ENCODE data around the gene C6orf89. TPM values are rescaled to one million over a fixed set of nuclear protein-coding genes. Genes with fewer than 3 reads are reported as not detected.

Gene C6orf89
- total and polyA plus RNA-seq, 2 of the 8 experiments (the other 6 are each of a cell fraction or from before 2014, with no cell fraction given), result 4.6 to 12.3 TPM

DNA sequence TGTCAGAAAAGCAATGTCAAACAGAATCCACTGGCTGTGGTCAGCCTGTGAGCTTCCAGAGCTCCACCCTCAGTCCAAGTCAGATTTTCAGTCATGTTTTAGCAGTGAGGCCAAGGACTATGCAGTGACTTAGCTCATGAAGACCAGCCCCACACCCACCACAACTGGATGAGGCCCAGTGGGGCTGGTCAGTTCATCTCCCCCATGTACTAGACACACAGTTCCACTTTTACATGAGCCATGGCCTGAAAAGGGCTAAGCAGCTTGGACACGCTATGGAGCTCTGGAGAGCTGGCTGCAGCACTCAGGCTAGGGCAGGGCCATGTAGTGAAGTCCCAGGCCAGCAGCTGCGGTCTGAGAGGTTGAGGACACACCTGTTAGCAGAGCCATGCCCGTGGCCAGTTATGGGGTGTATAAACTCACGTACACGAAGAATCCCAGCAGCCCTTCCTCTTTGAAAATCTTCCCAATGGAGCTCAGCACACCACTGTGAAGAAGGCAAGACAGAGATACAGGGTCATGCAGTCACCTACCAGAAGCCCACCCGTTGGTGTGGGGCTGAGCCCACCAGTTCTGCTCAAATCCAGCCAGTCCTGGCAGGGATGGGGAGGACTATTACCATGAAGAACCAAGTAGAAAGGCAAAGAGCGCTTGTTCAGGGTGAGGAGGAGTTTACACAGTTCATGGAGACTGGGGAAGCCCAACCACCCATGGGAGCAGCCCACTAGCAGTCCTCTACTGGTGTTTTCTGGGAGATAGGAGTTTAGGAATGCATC, 89.7 kb downstream of the C6orf89 start:
- Histone ChIP-seq H3K14ac (ENCODE audit: insufficient read length) (no peak overlapping the region), H3K79me2 (ENCODE audit: control insufficient read depth in 1 of 2, insufficient read depth in 2 of 2, low read length in 2 of 2) (peaks cover 0 to 25% of the 10 kb centered on the region in 2 experiments; a peak in 2 of 4 replicates), H3K79me1 (ENCODE audit: low read depth, low read length) (peaks cover 2% of the 10 kb centered on the region; the same call in 1 of the 2 replicates), H3K4me2 (ENCODE audit: insufficient read depth in 1 of 2, low read depth in 2 of 2, low read length in 2 of 2) (no peak overlapping the region), H2BK5ac (ENCODE audit: low read depth, low read length) (no peak overlapping the region), H3K56ac (replicated peaks; ENCODE audit: insufficient read length, low read depth, low read length) (no peak overlapping the region), H3K4me3 (ENCODE audit: extremely low read depth in 1 of 4, insufficient read depth in 2 of 4, low read depth in 3 of 4, low read length in 4 of 4) (no peak overlapping the region), H3K18ac (ENCODE audit: extremely low read depth, low read length) (no peak overlapping the region), H2AK5ac (ENCODE audit: low read depth, low read length) (no peak overlapping the region), H3K4me1 (replicated peaks in 1 of 4; ENCODE audit: control insufficient read depth in 3 of 4, insufficient read depth in 4 of 4, low read length in 3 of 4) (peaks cover 0 to under 1% (median 0%) of the 10 kb centered on the region in 4 experiments; a peak in 1 of 7 replicates), H4K5ac (ENCODE audit: insufficient read length, low read depth, low read length) (no peak overlapping the region), H3K36me3 (ENCODE audit: control insufficient read depth in 2 of 4, insufficient read depth in 4 of 4, low read length in 3 of 4) (peaks cover 51 to 82% (median 71%) of the 10 kb centered on the region in 4 experiments), H3K9ac (replicated peaks in 1 of 4; ENCODE audit: extremely low read depth in 1 of 4, low read depth in 3 of 4, low read length in 3 of 4) (no peak overlapping the region), H2BK15ac (ENCODE audit: low read length) (no peak overlapping the region), H3K27me3 (replicated peaks in 1 of 4; ENCODE audit: control insufficient read depth in 3 of 4, extremely low read depth in 1 of 4, insufficient read depth in 3 of 4, low read length in 3 of 4) (no peaks in the 10 kb centered on the region), H3K4ac (replicated peaks; ENCODE audit: insufficient read length, low read depth, low read length) (no peak overlapping the region), H2BK120ac (replicated peaks; ENCODE audit: low read depth, low read length) (no peak overlapping the region), H2AFZ (ENCODE audit: low read length) (no peak overlapping the region), H3K23ac (ENCODE audit: insufficient read length) (no peak overlapping the region), H2BK20ac (ENCODE audit: low read length) (no peak overlapping the region), H4K91ac (replicated peaks; ENCODE audit: insufficient read length, low read length) (no peak overlapping the region), H3K9me3 (ENCODE audit: insufficient read depth in 2 of 2, low read depth in 1 of 2, low read length in 1 of 2) (no peaks in the 10 kb centered on the region), H3K27ac (ENCODE audit: low read depth, low read length) (no peak overlapping the region), H4K20me1 (replicated peaks in 1 of 2; ENCODE audit: control insufficient read depth in 1 of 2, insufficient read depth in 2 of 2, low read length in 2 of 2) (peaks cover 17 to 24% of the 10 kb centered on the region in 2 experiments), H2BK12ac (ENCODE audit: low read depth, low read length) (no peak overlapping the region), H3K23me2 (ENCODE audit: low read depth, low read length) (no peaks in the 10 kb centered on the region), H4K8ac (ENCODE audit: extremely low read depth, insufficient read depth, low read length) (no peak overlapping the region)
- POLR2A ChIA-PET (ENCODE audit: partially characterized antibody), result interaction anchor here (1.3 kb wide), 1 partner anchor 11 kb away, joined by 5 read pairs; the partner anchor contains the start of gene MTCH1
- no peak for FAIRE-seq
- CTCF ChIA-PET (ENCODE audit: partially characterized antibody), result interaction anchor here (0.6 to 14.9 kb wide), 7 partner anchors 10 to 234 kb away, joined by 3 to 237 read pairs (median 5); partner anchors contain the start of gene PI16
- DNase-seq (ENCODE audit: low read depth in 1 of 2, low spot score in 2 of 2), result no peak
- 95% methylated on average over 7 of the region's 7 CpGs; no CpG with 5 or more reads in 1 of the 2 experiments for WGBS, 2 experiments (ENCODE audit: extremely low coverage in 1 of 2, insufficient coverage in 1 of 2, insufficient read length in 1 of 2, insufficient replicate concordance in 2 of 2, low coverage in 1 of 2, low lambda C conversion rate in 2 of 2, missing lambda C conversion rate in 1 of 2)
- TF ChIP-seq EGR1 (IDR thresholded peaks at IDR 0.05; ENCODE audit: borderline replicate concordance, low read depth, low read length), result no peak
- TF ChIP-seq, protein P1, sequence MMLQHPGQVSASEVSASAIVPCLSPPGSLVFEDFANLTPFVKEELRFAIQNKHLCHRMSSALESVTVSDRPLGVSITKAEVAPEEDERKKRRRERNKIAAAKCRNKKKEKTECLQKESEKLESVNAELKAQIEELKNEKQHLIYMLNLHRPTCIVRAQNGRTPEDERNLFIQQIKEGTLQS (IDR thresholded peaks at IDR 0.05; ENCODE audit: insufficient read depth, low read depth, low read length), result no peak
- TF ChIP-seq CBX5 (IDR thresholded peaks at IDR 0.05; ENCODE audit: low read depth, low read length), result no peak
- TF ChIP-seq NANOG (IDR thresholded peaks at IDR 0.05; ENCODE audit: insufficient read depth, low read depth, low read length, poor library complexity, severe bottlenecking), result no peak
- no peak for TF ChIP-seq SP4 (IDR thresholded peaks at IDR 0.05; ENCODE audit: low read length)
- no peak for TF ChIP-seq KDM1A (IDR thresholded peaks at IDR 0.05; ENCODE audit: borderline replicate concordance, low read length)
- no peak for TF ChIP-seq CEBPB (IDR thresholded peaks at IDR 0.05; ENCODE audit: low read depth, low read length)
- no peak for TF ChIP-seq SIRT6 (IDR thresholded peaks at IDR 0.05; ENCODE audit: low read length)
- no peak for TF ChIP-seq YY1 (IDR thresholded peaks at IDR 0.05; ENCODE audit: low read depth, low read length)
- no peak for TF ChIP-seq SIN3A (conservative IDR thresholded peaks at IDR 0.05 in 1 of 2, IDR thresholded peaks at IDR 0.05 in 1 of 2; ENCODE audit: low read depth in 1 of 2, low read length in 2 of 2)
- no peak for TF ChIP-seq POU5F1 (IDR thresholded peaks at IDR 0.05; ENCODE audit: low read depth, low read length)
- no peak for TF ChIP-seq EZH2 (IDR thresholded peaks at IDR 0.05; ENCODE audit: low read depth, low read length, severe bottlenecking)
